Lung (tissue), 12 donors: ENCODE measurements around the gene STRN4. TPM values are rescaled to one million over a fixed set of nuclear protein-coding genes. Genes with fewer than 3 reads are reported as not detected.

Experiments
- ATAC-seq: fragments of 200-7000 bp; cut with Tn5 transposase; one replicate; pipeline ENCODE4 v1.9.1; 2020; ENCODE audit warnings: moderate number of reproducible peaks; ENCODE audit not compliant: insufficient read depth, low FRiP score
- DNase-seq, 3 donors: peaks; one replicate each; pipeline ENCODE4 v3.0.0-alpha.2; 2013 to 2017
- H3K27ac ChIP-seq, 2 donors: one replicate each; pipeline ENCODE4 v1.5.1; 2013; ENCODE audit warnings: mild to moderate bottlenecking in 2 of 2, moderate library complexity in 2 of 2, control low read depth in 1 of 2, inconsistent platforms in 1 of 2, low read depth in 1 of 2, low read length in 1 of 2
- H3K27me3 ChIP-seq, 3 donors: one replicate each; pipeline ENCODE4 v1.5.1; 2013; ENCODE audit warnings: low read length in 2 of 3; ENCODE audit not compliant: control insufficient read depth in 3 of 3, insufficient read depth in 3 of 3
- H3K36me3 ChIP-seq, 4 donors: one replicate each; pipeline ENCODE4 v1.5.1; 2013; ENCODE audit warnings: low read length in 4 of 4, mild to moderate bottlenecking in 1 of 4, moderate library complexity in 1 of 4; ENCODE audit not compliant: control insufficient read depth in 4 of 4, insufficient read depth in 4 of 4
- H3K4me1 ChIP-seq, 5 donors: one replicate each; pipeline ENCODE4 v1.5.1; 2013; ENCODE audit warnings: low read length in 5 of 5, mild to moderate bottlenecking in 2 of 5, moderate library complexity in 1 of 5; ENCODE audit not compliant: control insufficient read depth in 5 of 5, insufficient read depth in 5 of 5
- H3K4me3 ChIP-seq: one replicate; pipeline ENCODE4 v1.5.1; 2013; ENCODE audit warnings: mild to moderate bottlenecking, control low read depth, moderate library complexity
- H3K9ac ChIP-seq, 2 donors: one replicate each; pipeline ENCODE4 v1.5.1; 2013; ENCODE audit warnings: low read length in 2 of 2, control low read depth in 1 of 2; ENCODE audit not compliant: insufficient read depth in 1 of 2
- H3K9me3 ChIP-seq, 4 donors: one replicate each; pipeline ENCODE4 v1.5.1; 2013; ENCODE audit warnings: low read length in 3 of 4, mild to moderate bottlenecking in 1 of 4, moderate library complexity in 1 of 4; ENCODE audit not compliant: control insufficient read depth in 4 of 4, insufficient read depth in 3 of 4
- CTCF ChIP-seq: IDR thresholded peaks from 2 replicates; pipeline ENCODE4 v1.5.1; 2012; ENCODE audit warnings: mild to moderate bottlenecking; ENCODE audit errors: control extremely low read depth, extremely low read depth
- WGBS, 2 donors: extraction: QIAGEN DNeasy Blood & Tissue Kit; methylation state at CpG; one replicate each; pipeline ENCODE4 v1.1.7; 2013; 5-methylcytosine and 5-hydroxymethylcytosine counted together
- polyA plus RNA-seq, 2 donors: library from polyadenylated mRNA; stranded (reverse); fragments of 200-250 nt; gene quantifications; one replicate each; pipeline ENCODE4 v1.2.1, GENCODE V29; 2013
- total RNA-seq, 2 donors: library from RNA; depleted of rRNA in 1 of 2; stranded (reverse); fragments of >200 nt in 1 of 2; gene quantifications; one replicate each; pipeline ENCODE4 v1.2.1, GENCODE V29; 2014 to 2021
- donor health status: control.
- donor health status: control.
- donor health status: Bipolar disorder and iron deficiency.
- donor health status: healthy.
- donor health status: DM: yes; HTN: yes; CAD: no.

STRN4 gene
- total and polyA plus RNA-seq, 4 donors: 71.6 to 86.8 (median 79.2) TPM

GRCh38 chr19:46722004-46722380 lies 24.3 kb downstream of the STRN4 start:
- peaks cover 0 to 11% (median 0%) of the 10 kb centered on the region in 5 donors for H3K4me1 ChIP-seq
- no peak for DNase-seq
- no peaks in the 10 kb centered on the region for H3K9me3 ChIP-seq
- H3K27ac ChIP-seq: no peak overlapping the region
- 82 to 84% methylated on average over 17 of the region's 17 CpGs for WGBS, 2 donors
- no peak overlapping the region for H3K4me3 ChIP-seq
- no peak overlapping the region for H3K9ac ChIP-seq
- no peak for TF ChIP-seq CTCF
- peaks cover 7 to 65% (median 40%) of the 10 kb centered on the region in 4 donors for H3K36me3 ChIP-seq
- no peak for ATAC-seq
- H3K27me3 ChIP-seq: no peaks in the 10 kb centered on the region

GRCh38 chr19:46721269-46722003 lies 24.8 kb downstream of the STRN4 start:
- Histone ChIP-seq H3K27me3 (no peaks in the 10 kb centered on the region), H3K4me1 (peaks cover 0 to 11% (median 0%) of the 10 kb centered on the region in 5 donors), H3K4me3 (no peak overlapping the region), H3K36me3 (peaks cover 7 to 59% (median 34%) of the 10 kb centered on the region in 4 donors), H3K9me3 (no peaks in the 10 kb centered on the region), H3K9ac (no peak overlapping the region), H3K27ac (no peak overlapping the region)
- no peak for TF ChIP-seq CTCF
- 88 to 93% methylated on average over 16 of the region's 16 CpGs for WGBS, 2 donors
- ATAC-seq (no peak), DNase-seq (no peak)

- TF ChIP-seq CTCF: no peak
- no peak overlapping the region for H3K27ac ChIP-seq
- H3K36me3 ChIP-seq: peaks cover 7 to 52% (median 29%) of the 10 kb centered on the region in 4 donors
- no peak overlapping the region for H3K9ac ChIP-seq
- no peaks in the 10 kb centered on the region for H3K9me3 ChIP-seq
- WGBS, 2 donors: 93 to 95% methylated on average over 22 of the region's 22 CpGs
- H3K4me1 ChIP-seq: peaks cover 0 to 11% (median 2%) of the 10 kb centered on the region in 5 donors
- no peak for DNase-seq
- no peaks in the 10 kb centered on the region for H3K27me3 ChIP-seq
- ATAC-seq: no peak
- H3K4me3 ChIP-seq: no peak overlapping the region
Observed at GRCh38 chr19:46720503-46721239, 25.6 kb downstream of the STRN4 start.
